H4 (cell line): Measurements from ENCODE around the gene MCIDAS. TPM values are rescaled to one million over a fixed set of nuclear protein-coding genes. Genes with fewer than 3 reads are reported as not detected.

ENCODE experiments used
- DNase-seq: peaks from one replicate; pipeline ENCODE4 v3.0.0-alpha.2; 2015; ENCODE audit warnings: low spot score
- total RNA-seq: library from RNA; depleted of rRNA; stranded (reverse); fragments of >200 nt; shearing (Covaris generic); gene quantifications from 2 replicates; pipeline ENCODE4 v1.2.3, GENCODE V29; 2014; rRNA removed

Gene MCIDAS
- total RNA-seq, result 0.21 and 0.48 TPM in 2 replicates

GRCh38 chr5:55226934-55227663 is at the start of gene MCIDAS:
Gene MCIDAS (minus strand): TSS chr5:55227315. CDS start chr5:55227138, 177 bp downstream.
- DNase-seq, result peak; percentile 61

- no peak for DNase-seq
These were observed 49.7 kb upstream of the MCIDAS start for GRCh38 chr5:55276771-55277170.

GRCh38 chr5:55258339-55258738 is 31.2 kb upstream of the MCIDAS start:
- DNase-seq, result no peak

- no peak for DNase-seq
These were observed 27.7 kb upstream of the MCIDAS start for GRCh38 chr5:55254802-55255201.

- DNase-seq, result no peak
These were observed 22.9 kb upstream of the MCIDAS start for GRCh38 chr5:55250064-55250463.

GRCh38 chr5:55241746-55242145 is 14.6 kb upstream of the MCIDAS start:
- no peak for DNase-seq

GRCh38 chr5:55236800-55237199 is 9.7 kb upstream of the MCIDAS start:
- no peak for DNase-seq

GRCh38 chr5:55234121-55234700 is 7.1 kb upstream of the MCIDAS start:
- DNase-seq, result no peak

GRCh38 chr5:55232985-55233928 is 6.1 kb upstream of the MCIDAS start, which contains the start of gene CCNO:
Gene CCNO (minus strand): TSS chr5:55233608. CDS start chr5:55233523, 85 bp downstream.
- peak; percentile 78 for DNase-seq

GRCh38 chr5:55232271-55232984 is 5.3 kb upstream of the MCIDAS start:
- no peak for DNase-seq

GRCh38 chr5:55231919-55232270 is 4.8 kb upstream of the MCIDAS start:
- DNase-seq, result no peak

- no peak for DNase-seq
These were observed 4.2 kb upstream of the MCIDAS start for GRCh38 chr5:55231029-55231918.

- no peak for DNase-seq
These were observed 3.0 kb upstream of the MCIDAS start for GRCh38 chr5:55230086-55230629.

GRCh38 chr5:55227664-55228430 is 732 bp upstream of the MCIDAS start:
- DNase-seq, result no peak

- peak; percentile 67 for DNase-seq
These were observed 835 bp downstream of the MCIDAS start for GRCh38 chr5:55226027-55226933.

- no peak for DNase-seq
These were observed 1.8 kb downstream of the MCIDAS start for GRCh38 chr5:55225346-55225745.

- DNase-seq, result no peak
These were observed 3.3 kb downstream of the MCIDAS start for GRCh38 chr5:55223812-55224240.
